ENCODE measurements around the gene ZNF669. TPM values are rescaled to one million over a fixed set of nuclear protein-coding genes. Genes with fewer than 3 reads are reported as not detected.
"Not testable (repeated sequence)": the region's sequence is repeated elsewhere in the genome, so short reads cannot be mapped to it uniquely, and the experiment has no call there.

ZNF669 gene
- 14.0 and 18.6 TPM in 2 replicates for total RNA-seq

DNA sequence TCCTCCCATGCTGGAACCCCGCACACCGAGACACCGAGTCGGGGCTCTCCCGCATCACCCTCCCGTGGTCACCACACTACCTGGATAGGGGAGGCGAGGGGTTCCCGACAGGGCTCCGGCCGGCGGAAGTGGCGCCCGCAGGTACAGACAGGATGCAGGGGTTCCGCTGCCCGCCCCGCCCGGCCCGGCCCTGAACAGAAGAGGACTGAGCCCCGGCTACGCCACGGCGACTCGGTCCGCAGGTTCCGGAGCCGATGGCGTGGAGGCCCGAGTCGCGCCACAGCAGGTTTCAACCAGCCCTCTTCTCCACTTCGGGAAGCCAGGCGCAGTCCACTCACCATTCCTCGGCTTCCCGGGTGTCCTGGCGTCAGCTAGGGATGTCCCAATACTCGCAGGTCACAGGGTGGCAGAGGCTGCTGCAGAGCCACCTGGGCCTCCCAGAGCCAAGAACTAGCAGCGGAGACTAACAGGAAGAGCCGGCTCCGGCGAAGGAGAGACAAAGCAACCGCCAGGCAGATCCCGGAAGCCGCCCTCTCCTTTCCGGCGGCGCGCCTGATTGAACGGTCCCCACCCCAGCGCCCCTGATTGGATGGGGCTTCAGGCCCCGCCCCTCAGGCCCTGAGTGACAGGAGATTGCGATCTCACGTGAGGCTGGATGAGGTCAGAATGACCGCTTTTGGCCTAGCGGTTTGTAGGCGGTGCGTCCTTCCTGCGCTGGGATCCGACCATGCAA is at the start of gene ZNF669:
Gene ZNF669, minus strand, starts transcription at position 498 of the 733 bp plus-strand sequence. Its CDS starts 157 bp downstream, at position 341.
- DNase-seq (ENCODE audit: low read depth) = peak; percentile 87

DNA sequence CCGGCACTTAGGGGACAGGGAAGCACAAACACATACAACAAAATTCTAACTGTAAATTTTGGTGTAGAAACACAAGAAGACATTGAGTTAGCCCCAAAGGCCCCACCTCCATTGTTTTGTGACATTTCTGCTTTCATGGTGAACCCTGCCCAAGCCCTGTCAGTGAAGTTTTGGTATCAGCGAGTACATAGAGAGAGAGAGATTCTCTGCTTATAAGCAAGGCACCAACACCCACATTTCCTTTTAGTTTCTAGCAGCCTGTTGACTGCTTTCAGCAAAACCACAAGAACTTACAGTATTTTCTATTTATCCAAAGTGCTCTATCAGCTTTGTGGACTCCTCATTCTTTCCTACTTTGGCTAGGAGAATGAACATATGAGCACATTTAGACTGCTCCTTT is 43.6 kb upstream of the ZNF669 start:
- no peak for DNase-seq (ENCODE audit: low read depth)

- not testable (repeated sequence) for DNase-seq (ENCODE audit: low read depth)
These were observed 43.0 kb upstream of the ZNF669 start for GRCh38 chr1:247147120-247147519.

GRCh38 chr1:247146671-247147070 is 42.5 kb upstream of the ZNF669 start:
- no peak for DNase-seq (ENCODE audit: low read depth)

- no peak for DNase-seq (ENCODE audit: low read depth)
These were observed 41.1 kb upstream of the ZNF669 start for GRCh38 chr1:247145279-247145678.

DNA sequence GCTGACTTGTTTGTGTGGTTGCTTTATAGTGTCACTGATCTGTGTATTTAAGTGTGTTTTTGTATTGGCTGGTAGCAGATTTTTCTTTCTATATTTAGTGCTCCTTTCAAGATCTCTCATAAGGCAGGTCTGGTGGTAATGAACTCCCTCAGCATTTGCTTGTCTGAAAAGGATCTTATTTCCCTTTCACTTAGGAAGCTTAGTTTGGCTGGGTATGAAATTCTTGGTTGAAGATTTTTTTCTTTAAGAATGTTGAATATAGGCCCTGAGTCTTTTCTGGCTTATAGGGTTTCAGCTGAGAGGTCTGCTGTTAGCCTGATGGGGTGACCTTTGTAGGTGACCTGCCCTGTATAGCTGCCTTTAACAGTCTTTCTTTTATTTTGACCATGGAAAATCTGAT is 35.4 kb upstream of the ZNF669 start:
- not testable (repeated sequence) for DNase-seq (ENCODE audit: low read depth)

DNA sequence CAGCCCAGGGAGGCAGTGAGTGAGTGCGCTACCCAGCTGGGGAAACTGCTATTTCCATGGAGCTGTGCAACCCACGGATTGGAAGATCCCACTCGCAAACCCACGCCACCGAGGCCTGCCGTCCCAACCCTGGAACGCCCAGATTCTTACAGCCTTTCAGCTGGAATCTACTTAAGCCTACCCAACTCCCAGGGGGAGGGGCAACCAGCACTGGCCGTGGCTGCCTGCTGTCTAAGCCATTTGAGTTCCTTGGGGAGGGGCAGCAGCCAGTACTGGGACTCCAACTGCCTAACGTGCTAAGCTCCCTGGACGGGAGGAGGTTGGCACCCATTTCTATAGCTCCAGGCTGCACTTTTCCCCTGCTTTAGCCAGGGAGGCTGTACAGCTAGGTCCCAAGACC is 27.1 kb upstream of the ZNF669 start:
- no peak for DNase-seq (ENCODE audit: low read depth)

- DNase-seq (ENCODE audit: low read depth) = not testable (repeated sequence)
These were observed 23.5 kb upstream of the ZNF669 start for GRCh38 chr1:247127519-247128282.

DNA sequence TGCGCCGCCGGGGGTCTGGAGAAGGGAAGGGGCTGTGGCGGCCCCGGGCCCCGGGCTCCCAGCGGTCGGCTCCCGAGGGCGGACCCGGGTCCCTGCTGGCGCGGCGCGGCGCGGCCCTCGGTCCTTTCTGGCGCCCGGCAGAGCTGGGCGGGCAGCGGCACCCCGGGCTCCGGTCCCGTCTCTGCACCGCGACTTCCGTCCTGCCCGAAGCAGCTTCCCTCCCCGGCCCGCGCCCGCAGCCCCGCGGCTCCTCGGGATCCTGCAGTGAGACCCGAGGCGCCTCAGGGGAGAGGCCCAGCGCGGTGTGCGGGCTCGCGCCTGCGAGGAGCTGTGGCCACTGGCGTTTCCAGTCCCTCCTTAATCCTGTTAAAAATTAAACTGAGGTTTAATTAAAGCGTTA is 22.4 kb upstream of the ZNF669 start:
- not testable (repeated sequence) for DNase-seq (ENCODE audit: low read depth)

- not testable (repeated sequence) for DNase-seq (ENCODE audit: low read depth)
These were observed 22.0 kb upstream of the ZNF669 start for GRCh38 chr1:247126166-247126565.

- DNase-seq (ENCODE audit: low read depth) = no peak
These were observed 17.2 kb upstream of the ZNF669 start for GRCh38 chr1:247121382-247121781.

GRCh38 chr1:247120408-247120668 is 16.2 kb upstream of the ZNF669 start:
- DNase-seq (ENCODE audit: low read depth) = not testable (repeated sequence)

DNA sequence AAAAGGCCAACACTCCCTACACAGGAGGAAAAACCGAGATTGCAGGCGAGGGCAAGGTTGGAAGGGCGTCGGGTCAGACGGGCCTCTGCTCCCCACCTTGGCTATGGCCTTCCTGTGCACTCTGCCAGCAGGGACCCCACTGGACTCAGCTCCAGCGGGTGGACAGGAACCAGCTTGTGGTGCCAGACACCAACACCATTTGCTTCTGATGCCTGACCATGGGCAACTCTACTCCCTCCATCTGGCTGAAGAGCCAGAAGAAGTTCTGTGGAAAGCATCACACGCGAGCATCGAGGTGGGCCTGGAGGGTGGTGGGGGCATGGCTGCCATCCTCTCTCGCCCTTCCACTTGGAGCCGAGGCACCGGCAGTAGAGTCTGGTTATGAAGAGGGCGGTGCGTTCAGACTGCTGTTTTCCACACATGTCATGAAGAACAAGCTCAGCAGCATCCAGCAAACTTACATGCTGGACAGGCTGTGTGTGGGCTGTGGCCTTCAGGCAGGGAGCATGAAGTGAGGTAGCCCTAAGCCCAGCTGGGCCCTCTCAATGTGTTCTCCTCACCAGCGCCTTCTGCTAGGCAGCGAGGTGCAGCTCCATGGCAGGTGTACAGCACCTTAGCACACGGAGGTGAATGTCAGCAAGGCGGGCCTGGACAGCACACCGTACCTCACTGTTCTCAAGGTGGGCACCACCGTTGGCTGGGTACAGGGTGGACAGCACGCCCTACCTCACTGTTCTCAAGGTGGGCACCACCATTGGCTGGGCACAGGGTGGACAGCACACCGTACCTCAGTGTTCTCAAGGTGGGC is 15.6 kb upstream of the ZNF669 start:
- no peak for DNase-seq (ENCODE audit: low read depth)

GRCh38 chr1:247118946-247119446 is 14.8 kb upstream of the ZNF669 start:
- DNase-seq (ENCODE audit: low read depth) = peak; percentile 9

GRCh38 chr1:247115545-247115944 is 11.4 kb upstream of the ZNF669 start:
- DNase-seq (ENCODE audit: low read depth) = no peak

DNA sequence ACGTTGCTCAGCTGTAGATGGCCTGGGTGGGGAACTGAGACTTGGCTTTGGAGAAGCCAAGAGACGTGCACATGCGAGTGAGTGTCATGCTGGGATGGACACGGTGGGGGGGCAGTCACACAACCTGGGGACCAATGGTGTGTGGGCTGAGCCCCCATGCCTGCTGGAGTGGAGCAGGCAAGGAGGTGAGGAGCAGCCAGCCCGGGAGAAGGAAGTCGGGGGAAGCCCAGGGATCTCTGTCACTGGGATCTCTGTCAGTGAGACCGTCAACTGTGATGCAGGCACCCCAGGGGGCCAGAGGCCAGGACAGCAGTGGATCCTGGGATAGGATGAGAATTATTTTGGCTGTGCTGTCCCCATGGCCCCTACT is 11.0 kb upstream of the ZNF669 start:
- DNase-seq (ENCODE audit: low read depth) = no peak

GRCh38 chr1:247114351-247115140 is 10.4 kb upstream of the ZNF669 start:
- no peak for DNase-seq (ENCODE audit: low read depth)

DNA sequence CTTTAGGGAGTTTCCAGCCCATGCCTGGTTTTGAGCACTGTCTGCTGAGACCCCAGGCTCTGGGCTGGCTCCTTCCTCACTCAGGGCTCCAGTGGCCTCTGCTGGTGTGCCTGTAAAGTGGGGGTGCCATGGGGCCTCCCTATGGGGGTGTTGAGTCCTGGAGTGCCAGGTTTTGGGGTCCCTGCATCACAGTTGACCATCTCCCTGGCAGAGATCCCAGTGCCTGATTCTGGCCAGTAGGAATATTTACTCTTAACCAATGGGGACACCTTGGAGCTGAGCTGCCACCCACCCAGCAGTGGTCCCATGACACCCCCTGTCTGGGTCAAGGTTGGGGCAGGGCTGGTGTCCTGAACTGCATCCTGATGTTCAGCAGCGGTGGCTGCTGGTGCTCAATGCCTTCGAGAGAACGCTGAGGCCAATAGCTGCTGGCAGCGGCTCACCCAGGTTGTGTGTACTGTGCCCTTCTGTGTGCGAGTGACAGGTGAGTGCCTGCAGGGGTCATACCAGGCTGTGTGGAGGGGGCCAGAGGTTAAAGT is 9.6 kb upstream of the ZNF669 start:
- no peak for DNase-seq (ENCODE audit: low read depth)

DNA sequence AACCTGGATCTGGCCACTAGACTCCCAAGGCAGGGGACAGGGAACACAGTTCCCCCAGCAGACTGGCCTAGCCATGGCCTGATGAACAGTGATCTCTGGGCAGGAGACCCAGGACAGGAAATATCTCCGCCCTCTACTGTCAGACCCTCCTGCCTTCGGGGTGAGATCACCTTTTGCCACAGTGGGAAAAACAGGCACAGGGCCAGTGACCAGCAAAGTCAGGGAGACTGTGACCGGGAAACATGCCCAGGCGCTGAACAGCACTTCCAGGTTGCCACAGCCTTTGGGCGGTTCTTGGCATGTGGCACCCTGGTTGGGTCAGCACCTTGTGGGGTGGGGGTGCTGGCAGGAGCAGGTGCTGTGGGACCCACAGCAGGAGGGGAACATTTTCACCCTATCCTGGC is 8.9 kb upstream of the ZNF669 start:
- DNase-seq (ENCODE audit: low read depth) = peak; percentile 51

DNA sequence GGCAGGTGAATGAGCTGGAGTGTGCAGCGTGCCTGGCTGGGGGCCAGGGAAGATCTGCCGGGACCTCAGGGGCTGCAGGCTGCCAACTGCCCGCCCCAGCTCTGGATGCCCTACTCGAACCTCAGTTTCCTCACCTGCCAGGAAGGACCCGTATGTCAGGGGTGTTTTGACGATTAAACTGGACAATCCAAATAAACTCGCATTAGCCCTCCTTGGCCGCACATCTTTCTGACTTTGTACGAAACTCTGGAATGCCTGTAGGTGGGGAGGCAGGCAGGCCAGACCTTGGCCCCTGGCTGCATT is 8.3 kb upstream of the ZNF669 start:
- no peak for DNase-seq (ENCODE audit: low read depth)

GRCh38 chr1:247111700-247112478 is 7.7 kb upstream of the ZNF669 start:
- DNase-seq (ENCODE audit: low read depth) = no peak

Measured in renal cortical epithelial cell (primary cell).